NCI-H1417 treated with DMSO at 0.1 percent for 48 hours (cell line): ENCODE data around the gene BLM.
A peak's percentile ranks its signal among the peaks of the same experiment; 100 is the strongest.
"Not testable (repeated sequence)": the region's sequence is repeated elsewhere in the genome, so short reads cannot be mapped to it uniquely, and the experiment has no call there.

Source experiments
- DNase-seq: peaks from one replicate; lab custom pipeline; 2025; lab: John Stamatoyannopoulos, UW

Gene BLM

DNA sequence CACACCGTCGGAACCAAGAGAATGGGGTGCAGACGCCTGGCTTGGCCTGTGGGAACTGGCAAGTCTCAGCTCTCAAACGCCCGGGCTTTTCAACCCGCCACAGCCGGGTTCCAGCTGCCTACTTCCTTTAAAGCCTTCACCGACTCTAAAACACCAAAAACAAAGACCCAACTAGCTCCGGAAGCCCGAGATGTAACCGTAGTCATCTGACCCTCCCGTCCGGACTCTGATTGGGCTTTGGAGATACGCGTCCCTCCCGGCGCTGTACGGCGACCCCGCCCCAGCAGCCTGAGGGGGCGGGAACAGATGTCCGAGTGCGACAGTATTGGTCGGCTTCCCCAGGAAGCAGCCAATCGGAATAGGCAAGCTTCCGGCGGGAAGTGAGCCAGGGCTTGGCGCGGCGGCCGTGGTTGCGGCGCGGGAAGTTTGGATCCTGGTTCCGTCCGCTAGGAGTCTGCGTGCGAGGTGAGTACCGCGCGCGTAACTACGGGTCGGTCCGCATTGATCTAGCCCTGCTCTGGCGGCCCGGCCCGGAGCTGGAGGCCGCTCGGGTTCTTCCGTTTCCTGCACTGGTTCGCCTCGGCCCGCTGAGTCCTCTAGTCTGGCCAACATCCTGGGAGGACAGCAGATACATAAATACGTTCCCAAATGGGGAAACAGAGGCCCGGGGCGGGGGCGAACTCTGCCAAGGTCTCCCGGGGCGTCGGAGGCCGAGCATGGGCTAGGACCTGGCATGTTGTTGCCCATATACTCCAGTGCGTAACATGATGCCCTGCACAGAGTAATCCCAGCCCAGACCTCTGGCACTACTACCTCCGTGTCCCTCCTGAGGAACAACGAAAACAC, at the start of gene BLM:
Gene BLM, plus strand, starts transcription at position 371 of the 846 bp plus-strand sequence. CDS start 30,047 bp downstream, outside the sequence.
- DNase-seq: peak; percentile 97

DNA sequence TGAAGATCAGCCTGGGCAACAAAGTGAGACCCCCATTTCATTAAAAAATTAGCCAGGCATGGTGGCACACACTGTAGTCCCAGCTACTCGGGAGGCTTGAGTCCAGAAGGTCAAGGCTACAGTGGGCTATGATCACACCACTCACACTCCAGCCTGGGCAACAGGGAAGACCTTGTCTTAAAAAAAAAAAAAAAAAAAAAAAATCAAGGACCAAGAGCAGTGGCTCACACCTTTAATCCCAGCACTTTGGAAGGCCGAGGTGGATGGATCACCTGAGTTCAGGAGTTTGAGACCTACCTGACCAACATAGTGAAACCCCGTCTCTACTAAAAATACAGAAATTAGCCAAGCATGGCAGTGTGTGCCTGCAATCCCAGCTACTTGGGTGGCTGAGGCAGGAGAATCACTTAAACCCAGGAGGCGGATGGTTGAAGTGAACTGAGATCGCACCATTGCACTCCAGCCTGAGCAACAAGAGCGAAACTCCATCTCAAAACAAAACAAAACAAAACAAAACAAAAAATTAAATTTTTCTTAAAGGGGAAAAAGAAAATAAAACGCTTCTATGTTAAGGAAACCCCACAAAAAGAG, 49.3 kb upstream of the BLM start:
- not testable (repeated sequence) for DNase-seq

DNA sequence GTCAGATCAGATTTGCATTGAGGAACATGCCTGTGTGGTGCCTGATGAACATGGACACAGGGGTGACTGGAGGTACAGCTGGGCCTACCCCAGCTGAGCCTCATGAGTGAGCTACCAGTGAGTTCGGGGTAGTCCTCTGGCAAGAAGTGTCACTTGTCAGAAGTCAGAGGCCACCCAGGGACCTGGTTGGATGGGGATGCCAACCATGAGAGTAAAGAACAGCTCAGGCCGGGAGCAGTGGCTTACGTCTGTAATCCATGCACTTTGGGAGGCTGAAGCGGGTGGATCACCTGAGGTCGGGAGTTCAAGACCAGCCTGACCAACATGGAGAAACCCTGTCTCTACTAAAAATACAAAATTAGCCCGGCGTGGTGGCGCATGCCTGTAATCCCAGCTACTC, 46.5 kb upstream of the BLM start:
- not testable (repeated sequence) for DNase-seq

DNA sequence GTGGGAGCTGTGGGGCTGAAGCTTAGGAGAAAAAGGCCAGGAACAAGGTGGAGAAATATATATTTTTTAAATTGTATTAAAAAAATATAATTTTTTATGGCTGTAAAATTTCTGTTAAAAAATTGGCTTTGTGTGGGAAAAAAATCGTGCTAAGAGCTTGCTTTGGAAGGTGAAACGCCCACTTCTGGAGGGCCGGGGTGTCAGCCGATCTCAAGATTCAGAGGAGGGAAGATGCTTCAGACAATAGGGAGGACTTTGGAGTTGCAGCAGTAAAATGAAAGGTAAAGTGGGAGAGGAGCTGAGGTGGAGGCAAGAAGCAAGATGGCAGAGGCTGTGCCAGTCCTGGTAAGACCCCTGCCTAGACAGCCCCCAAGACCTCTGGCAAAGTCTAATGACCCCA, 45.9 kb upstream of the BLM start:
- DNase-seq: no peak

DNA sequence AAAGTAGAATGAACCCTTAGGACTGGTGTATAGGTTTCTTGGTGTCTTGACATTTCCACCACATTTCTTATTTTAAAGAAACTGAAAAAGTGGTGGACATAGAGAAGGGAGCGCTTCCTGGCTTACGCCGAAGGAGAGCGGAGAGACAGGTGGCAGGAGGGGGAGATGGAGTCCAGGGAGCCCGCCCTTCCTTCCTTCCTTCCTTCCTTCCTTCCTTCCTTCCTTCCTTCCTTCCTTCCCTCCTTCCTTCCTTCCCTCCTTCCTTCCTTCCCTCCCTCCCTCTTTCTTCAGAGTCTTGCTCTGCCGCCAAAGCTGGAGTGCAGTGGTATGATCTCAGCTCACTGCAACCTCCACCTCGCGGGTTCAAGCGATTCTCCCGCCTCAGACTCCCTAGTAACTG, 43.8 kb upstream of the BLM start:
- DNase-seq: not testable (repeated sequence)

DNA sequence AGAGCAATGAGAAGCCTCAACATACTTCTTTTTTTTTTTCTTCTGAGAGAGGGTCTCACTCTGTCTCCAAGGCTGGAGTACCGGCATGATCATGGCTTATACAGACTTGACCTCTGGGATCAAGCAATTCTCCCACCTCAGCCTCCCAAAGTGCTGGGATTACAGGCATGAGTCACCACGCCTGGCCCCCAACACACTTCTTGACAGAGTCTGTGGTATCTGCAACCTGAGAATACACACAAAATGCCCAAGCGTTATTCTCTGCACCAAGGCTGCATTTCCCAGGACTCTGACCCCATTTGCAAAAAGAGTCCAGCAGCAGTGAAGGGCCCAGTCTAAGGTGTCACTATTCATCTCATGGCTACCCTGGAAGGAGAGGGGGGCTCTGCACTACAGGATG, 42.7 kb upstream of the BLM start:
- DNase-seq: no peak

DNA sequence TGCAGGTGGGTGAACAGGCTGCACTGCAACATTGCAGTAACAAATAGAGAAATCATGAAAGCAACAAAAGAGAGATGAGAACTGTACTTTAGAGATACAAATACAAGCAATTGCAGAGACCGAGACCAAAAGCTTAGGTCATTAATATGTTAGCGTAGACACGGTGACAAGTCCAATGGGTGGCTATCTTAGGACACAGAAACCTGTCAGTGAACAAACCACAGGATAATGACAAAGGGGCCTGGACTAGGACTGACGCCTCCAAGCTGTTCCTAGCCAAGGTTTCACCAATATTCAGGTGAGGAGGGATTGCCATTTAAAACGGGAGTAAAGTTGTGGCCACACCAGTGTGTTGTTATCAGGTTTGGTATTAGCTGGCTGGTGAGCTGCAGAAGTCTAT, 41.7 kb upstream of the BLM start:
- DNase-seq: no peak

DNA sequence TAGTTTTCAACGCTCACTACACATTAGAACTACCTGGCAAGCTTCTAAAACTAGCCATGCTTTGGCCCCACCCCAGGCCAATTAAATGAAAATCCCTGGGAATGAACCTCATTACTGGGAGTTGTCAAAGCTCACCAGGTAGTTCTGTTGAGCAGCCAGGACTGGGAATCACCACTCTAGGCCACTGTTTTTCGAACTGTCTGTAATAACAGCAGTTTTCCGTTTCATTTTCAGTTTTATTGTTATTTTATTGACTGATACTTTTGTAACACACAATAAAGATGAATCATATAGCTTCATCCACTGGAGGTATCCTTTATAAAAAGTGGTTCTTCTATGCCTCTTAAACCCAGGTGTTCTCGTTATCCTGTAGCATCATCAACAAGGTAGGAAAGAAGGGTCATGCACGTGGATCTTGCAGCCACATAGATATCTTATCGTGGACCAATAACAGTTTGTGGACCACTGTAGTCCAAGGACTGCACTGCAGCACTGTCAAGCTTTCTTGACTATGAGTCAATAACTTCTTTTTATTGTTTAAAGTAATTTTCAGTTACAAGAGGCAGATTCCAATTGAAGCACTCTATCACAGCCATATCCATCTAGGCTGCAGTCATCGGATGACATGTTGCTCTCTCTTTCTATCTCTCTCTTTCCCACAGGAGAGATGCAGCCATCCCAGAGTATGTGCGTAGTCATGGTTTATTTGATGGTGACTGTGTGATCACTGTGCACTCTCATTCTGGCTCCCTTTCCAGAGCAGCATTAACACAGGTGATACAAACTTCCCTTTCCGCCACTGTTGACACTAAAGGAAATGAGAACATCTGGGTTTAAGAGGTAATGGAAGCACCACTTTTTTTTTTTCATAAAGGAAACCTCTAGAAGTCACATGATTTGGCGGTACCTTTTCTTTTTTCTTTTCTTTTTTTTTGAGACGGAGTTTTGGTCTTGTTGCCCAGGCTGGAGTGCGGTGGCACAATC, 39.0 kb upstream of the BLM start:
- no peak for DNase-seq

DNA sequence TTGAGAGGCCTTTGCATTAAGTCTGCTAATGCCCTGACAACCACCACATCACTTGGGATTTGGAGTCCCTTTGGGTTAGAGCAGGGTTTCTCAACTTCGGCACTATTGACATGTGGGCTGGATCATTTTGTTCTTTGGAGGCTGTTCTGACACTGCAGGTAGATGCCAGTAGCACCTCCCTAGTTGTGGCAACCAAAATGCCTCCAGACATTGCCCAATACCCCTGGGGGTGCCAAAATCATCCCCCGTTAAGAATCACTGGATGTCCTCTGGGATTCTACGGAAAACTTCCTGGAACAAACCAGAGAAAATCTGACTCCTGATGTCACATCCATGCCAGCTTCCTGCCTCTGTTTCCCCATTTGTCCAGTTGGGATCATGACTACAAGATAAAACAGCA, 37.2 kb upstream of the BLM start:
- no peak for DNase-seq

DNA sequence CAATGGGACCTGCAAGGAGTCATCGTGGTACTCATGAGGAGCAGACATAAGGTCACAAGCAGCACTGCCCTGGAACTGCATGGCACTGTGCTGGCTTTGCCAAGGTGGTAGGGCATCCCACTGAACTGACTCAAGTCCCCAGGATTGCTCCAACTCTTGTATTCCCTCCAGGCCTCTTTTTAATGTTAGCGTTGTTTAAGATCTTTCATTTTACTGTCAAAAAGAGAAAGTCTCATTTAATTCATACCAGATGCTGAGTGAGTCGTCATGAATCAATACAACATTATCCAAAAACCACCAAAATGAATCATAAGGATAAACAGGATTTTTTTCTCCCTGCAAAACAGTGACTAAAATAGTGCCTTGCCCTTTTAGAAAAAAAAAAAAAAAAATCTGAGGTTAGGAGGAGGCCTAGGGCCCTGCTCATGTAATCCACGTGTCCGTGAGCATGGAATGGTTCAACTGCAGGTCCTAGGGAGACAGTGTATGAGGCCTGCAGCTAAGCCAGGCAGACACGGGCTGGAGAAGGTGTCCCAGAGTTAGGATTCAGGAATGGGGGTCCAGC, 36.7 kb upstream of the BLM start:
- DNase-seq: no peak

DNA sequence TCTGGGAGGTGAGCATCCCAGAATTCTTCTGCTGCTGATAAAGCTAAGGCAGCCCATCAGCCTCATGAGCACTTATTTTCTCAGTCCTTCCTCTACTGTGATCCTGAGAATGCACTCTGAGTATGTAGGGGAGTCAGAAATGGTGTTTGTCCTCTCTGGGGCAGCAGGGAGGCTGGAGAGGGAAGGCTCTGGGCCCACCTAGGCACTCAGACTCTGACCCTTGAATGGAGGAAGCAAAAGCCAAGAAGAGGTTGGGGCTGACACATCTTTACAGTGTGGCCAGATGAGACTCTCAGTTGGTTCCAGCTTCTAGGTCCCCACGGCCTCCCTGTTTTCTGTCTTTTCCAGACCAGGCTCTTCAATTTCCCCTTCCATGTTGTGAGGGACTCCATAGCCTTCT, 36.1 kb upstream of the BLM start:
- no peak for DNase-seq

DNA sequence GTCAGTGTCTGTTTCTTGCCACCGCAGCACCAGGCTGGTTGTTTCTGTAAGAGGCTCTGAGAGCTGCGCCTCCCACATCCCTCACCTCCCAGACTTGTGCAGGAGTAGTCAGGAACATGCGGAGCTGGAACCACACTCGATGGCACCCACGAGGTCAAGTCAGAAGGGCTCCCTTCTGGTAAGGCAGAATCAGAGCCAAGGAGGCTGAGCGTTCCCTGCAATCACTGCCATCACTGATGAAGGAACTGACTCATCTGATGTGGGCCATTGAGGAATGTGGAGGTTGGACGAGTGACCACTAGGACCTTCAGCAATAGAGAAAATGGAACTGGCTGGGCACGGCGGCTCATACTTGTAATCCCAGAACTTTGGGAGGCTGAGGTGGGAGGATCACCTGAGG, 35.7 kb upstream of the BLM start:
- DNase-seq: no peak

DNA sequence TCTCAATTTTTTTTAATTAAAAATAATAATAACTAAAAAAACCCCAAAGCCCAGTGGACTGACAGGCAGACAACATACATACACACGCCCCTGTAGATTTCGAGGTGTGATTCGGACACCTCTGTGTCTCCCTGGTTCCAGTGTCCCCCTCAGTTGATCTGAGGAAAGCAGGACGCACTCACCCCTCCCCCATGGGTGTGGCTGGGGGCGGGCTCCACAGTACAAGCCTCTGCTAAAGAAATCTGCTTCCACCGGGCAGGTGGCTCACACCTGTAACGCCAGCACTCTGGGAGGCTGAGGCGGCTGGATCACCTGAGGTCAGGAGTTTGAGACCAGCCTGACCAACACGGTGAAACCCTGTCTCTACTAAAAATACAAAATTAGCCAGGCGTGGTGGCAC, 33.8 kb upstream of the BLM start:
- no peak for DNase-seq

DNA sequence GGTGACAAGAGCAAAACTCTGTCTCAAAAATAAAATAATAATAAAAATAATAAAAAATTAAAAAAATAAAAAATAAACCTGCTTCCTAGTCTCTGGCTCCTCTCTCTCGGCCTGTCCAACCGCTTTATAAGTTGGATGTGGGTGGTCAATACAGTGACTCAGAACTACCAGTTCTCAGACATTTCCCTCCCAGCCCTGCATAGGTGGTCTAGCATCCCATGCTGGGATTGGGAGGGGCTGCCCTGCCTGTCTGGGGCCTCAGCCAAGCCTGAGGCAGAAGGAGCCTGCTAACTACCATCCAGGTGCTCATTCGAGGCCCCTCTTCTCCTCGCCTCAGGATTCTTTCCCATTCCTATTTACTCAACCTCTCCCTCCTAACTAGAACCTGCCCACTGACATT, 33.3 kb upstream of the BLM start:
- DNase-seq: no peak

DNA sequence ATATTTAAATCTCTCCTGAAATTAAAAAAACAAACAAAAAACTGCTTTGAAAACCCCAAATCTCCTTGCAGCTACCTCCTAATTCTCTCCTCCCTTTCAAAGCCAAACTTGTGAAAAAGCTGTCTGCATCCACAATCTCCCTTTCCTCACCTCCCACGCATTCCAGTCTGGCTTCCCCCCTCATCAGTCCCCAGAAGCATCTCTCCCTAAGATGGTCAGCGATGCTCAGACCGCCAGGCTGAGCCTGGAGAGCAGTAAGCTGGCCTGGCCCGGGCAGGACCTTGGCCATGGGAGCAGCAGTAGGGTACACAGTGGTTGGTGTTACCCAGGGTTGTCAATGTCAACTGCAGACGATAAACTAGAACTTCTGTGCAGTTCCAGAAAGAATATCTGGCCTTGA, 32.9 kb upstream of the BLM start:
- no peak for DNase-seq

DNA sequence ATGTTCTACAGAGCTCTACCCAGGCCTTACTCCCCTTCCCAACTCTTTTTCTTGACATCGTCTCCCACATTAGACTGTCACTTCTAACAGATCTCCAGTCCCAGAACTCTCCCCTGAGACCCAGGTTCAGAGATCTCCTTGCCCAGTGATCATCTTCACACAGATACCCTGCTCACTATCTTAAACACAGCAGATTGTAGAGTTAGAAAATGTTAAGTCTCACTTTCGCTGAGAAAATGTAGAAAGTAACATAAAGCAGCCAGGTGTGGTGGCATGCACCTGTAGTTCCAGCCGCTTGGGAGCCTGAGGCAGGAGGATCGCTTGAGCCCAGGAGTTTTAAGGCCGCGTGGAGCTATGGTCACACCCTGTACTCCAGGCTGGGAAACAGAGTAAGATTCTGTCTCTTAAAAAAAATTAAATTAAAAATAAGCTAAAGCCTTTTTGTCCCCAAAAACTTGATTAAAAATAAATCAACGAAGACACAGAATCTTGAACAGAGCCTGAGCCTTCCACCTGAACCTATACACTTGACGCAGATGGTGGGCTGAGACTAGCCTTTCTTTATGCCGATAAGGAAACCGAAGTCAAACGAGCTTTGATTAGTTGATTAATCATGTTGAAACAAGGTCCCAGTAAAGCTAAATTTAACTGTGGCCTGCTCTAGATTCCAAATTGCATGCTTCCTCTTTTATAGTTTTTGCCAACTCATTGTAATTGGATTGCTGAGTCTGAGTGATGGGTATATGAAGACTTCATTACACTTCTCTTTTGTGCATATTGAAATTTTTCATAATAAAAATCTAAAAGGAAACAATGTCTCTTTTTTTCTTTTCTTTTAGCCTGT, 31.3 kb upstream of the BLM start:
- DNase-seq: no peak

DNA sequence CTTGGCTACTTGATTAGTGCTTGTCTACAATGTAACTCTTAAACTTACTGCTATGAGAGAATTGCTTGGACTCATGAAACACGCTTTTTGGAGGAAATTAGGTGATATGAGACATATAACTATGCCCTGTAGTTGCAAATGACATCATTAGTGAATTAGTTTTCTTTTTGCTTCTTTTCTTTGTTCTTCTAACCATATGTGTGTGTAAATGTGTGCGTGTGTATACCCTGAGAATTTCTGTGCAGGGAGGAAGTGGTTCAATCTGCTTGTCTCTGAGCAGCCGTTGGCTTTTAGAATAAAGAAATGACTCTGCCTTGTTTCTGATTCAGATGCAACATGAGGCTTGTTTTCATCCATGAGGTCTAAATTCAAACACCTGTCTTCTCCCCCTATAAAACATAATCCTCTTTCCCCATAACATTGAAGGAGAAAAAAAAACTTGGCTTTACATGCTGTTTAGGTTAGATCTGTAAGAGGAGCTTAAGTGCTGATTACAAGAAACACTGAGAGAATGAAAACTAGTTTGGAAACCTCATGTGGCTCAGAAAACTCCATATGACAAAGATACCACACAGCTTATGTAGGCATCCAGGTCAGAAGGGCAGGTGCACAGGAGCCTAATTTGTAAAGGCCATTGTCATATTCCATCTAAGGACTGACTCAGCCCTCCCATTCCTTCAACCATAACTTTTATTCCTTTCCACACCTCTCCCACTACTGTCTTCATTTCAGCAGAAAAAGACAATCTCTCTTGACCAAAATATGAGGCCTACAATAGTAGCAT, 30.5 kb upstream of the BLM start:
- DNase-seq: no peak

DNA sequence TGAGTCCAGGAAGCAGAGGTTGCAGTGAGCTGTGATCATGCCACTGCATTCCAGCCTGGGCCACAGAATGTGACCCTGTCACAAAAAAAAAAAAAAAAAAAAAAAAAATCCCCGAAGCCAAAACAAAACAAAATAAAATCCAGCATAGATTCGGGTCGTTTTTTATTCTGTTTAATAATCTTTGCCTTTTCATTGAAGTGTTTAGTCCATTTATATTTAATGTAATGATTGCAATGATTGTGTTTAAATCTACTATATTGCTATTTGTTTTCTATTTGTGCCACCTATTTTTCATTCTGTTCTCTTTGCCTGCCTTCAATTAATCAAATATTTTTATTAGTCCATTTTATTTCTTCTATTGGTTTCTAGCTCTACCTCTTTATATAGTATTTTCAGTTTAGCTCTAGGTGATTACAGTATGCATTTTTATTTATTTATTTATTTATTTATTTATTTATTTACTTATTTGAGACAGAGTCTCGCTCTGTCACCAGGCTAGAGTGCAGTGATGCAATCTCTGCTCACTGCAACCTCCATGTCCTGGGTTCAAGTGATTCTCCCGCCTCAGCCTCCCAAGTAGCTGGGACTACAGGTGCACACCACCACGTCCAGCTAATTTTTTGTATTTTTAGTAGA, 27.7 kb upstream of the BLM start:
- DNase-seq: not testable (repeated sequence)

DNA sequence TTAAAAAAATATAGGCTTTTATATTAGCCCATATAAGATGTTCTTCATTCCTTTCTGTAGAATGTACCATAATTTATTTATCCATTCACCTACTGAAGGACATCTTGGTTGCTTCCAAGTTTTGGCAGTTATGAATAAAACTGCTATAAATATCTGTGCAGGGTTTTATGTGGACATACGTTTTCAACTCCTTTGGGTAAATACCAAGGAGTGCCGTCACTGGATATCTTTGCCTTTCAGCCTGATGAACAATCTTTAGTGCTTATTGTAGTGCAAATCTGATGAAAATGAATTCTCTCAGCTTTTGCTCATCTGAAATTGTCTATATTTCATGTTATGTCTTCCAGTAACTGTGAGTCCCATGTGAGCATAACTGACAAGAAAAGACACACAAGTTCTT, 26.6 kb upstream of the BLM start:
- DNase-seq: no peak

DNA sequence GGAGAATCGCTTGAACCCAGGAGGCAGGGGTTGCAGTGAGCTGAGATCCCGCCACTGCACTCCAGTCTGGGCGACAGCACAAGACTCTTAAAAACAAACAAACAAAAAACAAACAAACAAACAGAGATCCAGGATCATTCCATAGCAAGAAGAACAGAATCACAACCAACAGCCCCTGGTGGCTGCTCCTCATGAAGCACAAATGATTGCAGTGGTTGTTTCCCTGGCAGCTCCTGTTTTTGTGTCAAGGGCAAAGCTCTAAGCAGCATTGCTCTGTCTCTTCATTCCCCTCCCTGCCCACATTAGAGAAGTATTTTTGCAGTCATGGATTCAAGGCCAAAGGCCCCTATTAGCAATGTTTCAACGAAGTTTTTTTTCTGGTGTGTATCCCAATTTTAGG, 25.8 kb upstream of the BLM start:
- DNase-seq: no peak
